Osteocyte (in vitro differentiated cells): ENCODE results near the gene ACTL6A. TPM values are rescaled to one million over a fixed set of nuclear protein-coding genes. Genes with fewer than 3 reads are reported as not detected.

Source experiments
- DNase-seq: peaks from one replicate; pipeline ENCODE4 v3.0.0; 2021; ENCODE audit warnings: mixed read lengths; ENCODE audit not compliant: unreplicated experiment; ENCODE audit errors: extremely low spot score
- H3K27ac Mint-ChIP-seq: one replicate; pipeline ENCODE4 v1.8.0; 2021; ENCODE audit warnings: mild to moderate bottlenecking, mixed read lengths; ENCODE audit not compliant: unreplicated experiment
- H3K27me3 Mint-ChIP-seq: one replicate; pipeline ENCODE4 v1.8.0; 2021; ENCODE audit warnings: mixed read lengths; ENCODE audit not compliant: unreplicated experiment
- H3K36me3 Mint-ChIP-seq: one replicate; pipeline ENCODE4 v1.8.0; 2021; ENCODE audit warnings: mixed read lengths; ENCODE audit not compliant: unreplicated experiment
- H3K4me1 Mint-ChIP-seq: one replicate; pipeline ENCODE4 v1.8.0; 2021; ENCODE audit warnings: mixed read lengths; ENCODE audit not compliant: unreplicated experiment
- H3K4me3 Mint-ChIP-seq: one replicate; pipeline ENCODE4 v1.8.0; 2021; ENCODE audit warnings: mild to moderate bottlenecking, moderate library complexity, mixed read lengths; ENCODE audit not compliant: unreplicated experiment
- H3K9me3 Mint-ChIP-seq: one replicate; pipeline ENCODE4 v1.8.0; 2021; ENCODE audit warnings: mixed read lengths; ENCODE audit not compliant: unreplicated experiment
- total RNA-seq: library from RNA; stranded (reverse); gene quantifications from 2 replicates; pipeline ENCODE4 v1.2.1, GENCODE V29; 2021
- TF ChIP-seq, protein P1 (sequence below): fragments of 200-600 bp; sonication (generic); IDR thresholded peaks from 2 replicates; pipeline ENCODE4 v1.5.0; 2021; ENCODE audit warnings: antibody characterized with exemption, mild to moderate bottlenecking, moderate library complexity

Gene ACTL6A
- total RNA-seq, 1 donor from 2014 or later: 46.5 TPM

DNA sequence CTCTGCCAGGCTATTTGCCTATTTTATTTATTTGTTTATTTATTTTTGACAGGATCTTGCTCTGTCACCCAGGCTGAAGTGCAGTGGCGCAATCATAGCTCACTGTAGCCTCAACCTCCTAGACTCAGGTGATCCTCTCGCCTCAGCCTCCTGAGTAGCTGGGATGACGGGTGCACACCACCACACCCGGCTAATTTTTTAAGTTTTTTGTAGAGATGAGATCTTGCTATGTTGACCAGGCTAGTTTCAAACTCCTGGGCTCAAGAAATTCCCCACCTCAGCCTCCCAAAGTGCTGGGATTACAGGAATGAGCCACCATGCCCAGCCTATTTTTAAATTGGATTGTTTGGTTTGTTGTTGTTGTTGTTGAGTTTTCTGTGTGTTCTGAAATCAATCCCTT, 47.3 kb downstream of the ACTL6A start:
- Mint-ChIP-seq H3K4me3 (no peak overlapping the region), H3K27ac (no peak overlapping the region), H3K27me3 (no peaks in the 10 kb centered on the region), H3K36me3 (peaks cover 6% of the 10 kb centered on the region), H3K9me3 (no peaks in the 10 kb centered on the region), H3K4me1 (peaks cover 16% of the 10 kb centered on the region)
- TF ChIP-seq, protein P1, sequence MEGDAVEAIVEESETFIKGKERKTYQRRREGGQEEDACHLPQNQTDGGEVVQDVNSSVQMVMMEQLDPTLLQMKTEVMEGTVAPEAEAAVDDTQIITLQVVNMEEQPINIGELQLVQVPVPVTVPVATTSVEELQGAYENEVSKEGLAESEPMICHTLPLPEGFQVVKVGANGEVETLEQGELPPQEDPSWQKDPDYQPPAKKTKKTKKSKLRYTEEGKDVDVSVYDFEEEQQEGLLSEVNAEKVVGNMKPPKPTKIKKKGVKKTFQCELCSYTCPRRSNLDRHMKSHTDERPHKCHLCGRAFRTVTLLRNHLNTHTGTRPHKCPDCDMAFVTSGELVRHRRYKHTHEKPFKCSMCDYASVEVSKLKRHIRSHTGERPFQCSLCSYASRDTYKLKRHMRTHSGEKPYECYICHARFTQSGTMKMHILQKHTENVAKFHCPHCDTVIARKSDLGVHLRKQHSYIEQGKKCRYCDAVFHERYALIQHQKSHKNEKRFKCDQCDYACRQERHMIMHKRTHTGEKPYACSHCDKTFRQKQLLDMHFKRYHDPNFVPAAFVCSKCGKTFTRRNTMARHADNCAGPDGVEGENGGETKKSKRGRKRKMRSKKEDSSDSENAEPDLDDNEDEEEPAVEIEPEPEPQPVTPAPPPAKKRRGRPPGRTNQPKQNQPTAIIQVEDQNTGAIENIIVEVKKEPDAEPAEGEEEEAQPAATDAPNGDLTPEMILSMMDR: no peak
- no peak for DNase-seq

DNA sequence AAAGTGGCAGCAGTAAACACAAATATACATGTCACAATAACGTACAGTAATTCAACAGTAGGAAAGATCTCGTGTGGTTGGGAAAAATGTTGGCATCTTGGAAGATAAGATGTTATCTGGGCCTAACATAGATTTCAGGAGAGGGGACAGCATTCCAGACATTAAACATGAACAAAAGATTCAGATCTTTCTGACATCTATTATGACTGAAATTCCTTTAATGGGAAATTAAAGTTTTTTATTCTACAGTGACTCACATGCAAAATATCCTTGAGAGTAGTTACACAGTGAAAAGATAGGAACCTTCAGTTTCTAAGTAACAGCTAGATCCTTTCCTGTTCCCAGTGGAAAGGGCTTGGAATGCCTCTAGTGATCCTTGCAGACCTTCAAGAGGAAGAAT, 51.1 kb downstream of the ACTL6A start:
- no peak for DNase-seq
- Mint-ChIP-seq H3K27ac (peak overlapping the region; percentile 36), H3K4me1 (peaks cover 12% of the 10 kb centered on the region), H3K9me3 (no peaks in the 10 kb centered on the region), H3K27me3 (no peaks in the 10 kb centered on the region), H3K36me3 (peaks cover 18% of the 10 kb centered on the region), H3K4me3 (no peak overlapping the region)
- TF ChIP-seq, protein P1: no peak

DNA sequence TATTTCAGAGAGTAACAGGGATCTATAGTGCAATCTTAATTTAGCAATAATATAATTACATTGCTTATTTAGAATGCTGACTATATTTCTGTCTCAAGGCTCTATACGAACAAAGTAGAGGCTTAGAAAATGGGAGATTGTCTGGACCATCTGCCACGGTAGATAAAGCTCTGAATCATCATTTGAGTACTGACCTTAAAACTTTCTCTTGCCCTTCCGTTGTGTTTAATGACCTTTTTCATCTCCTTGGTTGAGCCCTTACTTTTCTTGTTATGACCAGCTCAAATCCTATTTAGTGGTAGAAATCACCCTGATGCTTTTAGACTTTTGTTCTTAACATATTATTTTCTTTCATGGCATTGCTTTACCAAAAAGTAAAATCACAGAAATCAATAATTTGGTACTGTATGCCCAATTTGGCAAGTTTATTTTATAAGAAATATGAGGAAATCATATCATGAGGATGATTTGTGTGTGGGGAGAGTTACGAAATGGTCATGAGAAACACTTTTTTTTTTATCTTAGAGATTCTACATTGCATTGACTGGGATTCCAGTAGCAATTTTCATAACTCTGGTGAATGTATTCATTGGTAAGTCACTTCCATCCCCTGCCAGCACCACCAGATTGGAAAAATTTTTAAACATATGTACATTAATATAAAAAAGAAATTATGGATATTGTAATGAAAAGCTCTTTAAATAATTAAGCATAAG, 52.9 kb downstream of the ACTL6A start:
- TF ChIP-seq, protein P1: no peak
- peaks cover 2% of the 10 kb centered on the region for H3K9me3 Mint-ChIP-seq
- H3K4me1 Mint-ChIP-seq: peaks cover 12% of the 10 kb centered on the region
- H3K27me3 Mint-ChIP-seq: no peaks in the 10 kb centered on the region
- no peak for DNase-seq
- H3K4me3 Mint-ChIP-seq: no peak overlapping the region
- peaks cover 24% of the 10 kb centered on the region for H3K36me3 Mint-ChIP-seq
- no peak overlapping the region for H3K27ac Mint-ChIP-seq

DNA sequence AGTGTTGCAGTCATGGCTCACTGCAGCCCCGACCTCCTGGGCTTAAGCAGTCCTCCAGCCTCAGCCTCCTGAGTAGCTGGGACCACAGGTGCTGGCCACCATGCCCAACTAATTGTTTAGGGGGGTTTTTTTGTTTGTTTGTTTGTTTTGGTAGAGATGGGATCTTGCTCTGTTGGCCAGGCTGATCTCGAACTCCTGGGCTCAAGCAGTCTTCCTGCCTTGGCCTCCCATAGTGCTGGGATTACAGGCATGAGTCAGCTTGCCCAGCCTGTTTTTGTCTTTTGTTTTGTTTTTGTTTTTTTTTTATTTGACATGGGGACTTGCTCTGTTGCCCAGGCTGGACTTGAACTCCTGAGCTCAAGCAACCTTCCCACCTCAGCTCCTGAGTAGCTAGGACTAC, 59.3 kb downstream of the ACTL6A start:
- Mint-ChIP-seq H3K4me3 (no peak overlapping the region), H3K4me1 (no peaks in the 10 kb centered on the region)
- TF ChIP-seq, protein P1: no peak

DNA sequence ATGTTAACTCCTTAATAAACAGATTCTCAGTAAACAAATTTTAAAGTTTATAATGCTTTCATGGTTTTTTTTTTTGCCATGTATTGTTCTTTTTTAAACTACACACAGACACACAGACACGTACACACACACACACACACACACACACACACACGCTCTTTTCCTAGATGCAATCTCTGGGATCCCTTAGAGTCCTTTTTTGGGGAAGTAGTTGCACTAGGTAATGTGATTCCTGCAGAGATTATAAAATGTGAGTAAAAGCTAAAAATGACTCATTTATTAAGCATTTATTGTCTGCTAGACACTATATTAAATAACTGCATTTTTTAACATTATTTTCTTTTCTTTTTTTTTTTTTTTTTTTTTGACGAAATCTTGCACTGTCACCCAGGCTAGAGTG, 61.7 kb downstream of the ACTL6A start:
- Mint-ChIP-seq H3K4me3 (no peak overlapping the region), H3K27ac (no peak overlapping the region), H3K36me3 (peaks cover 41% of the 10 kb centered on the region), H3K4me1 (no peaks in the 10 kb centered on the region), H3K27me3 (no peaks in the 10 kb centered on the region), H3K9me3 (peaks cover 4% of the 10 kb centered on the region)
- DNase-seq: no peak
- TF ChIP-seq, protein P1: no peak

More for the DNA sequence above, 59.3 kb downstream of the ACTL6A start:
- Mint-ChIP-seq H3K27me3 (no peaks in the 10 kb centered on the region), H3K36me3 (peaks cover 50% of the 10 kb centered on the region), H3K27ac (no peak overlapping the region), H3K9me3 (peaks cover 4% of the 10 kb centered on the region)
- no peak for DNase-seq
